GM12878 (cell line): ENCODE measurements around the gene SYNDIG1.

Experiments used
- CBFB ChIP-seq: IDR thresholded peaks from 2 replicates; pipeline ENCODE4 v1.6.1; 2016; ENCODE audit warnings: antibody characterized with exemption, low read depth
- CBX5 ChIP-seq: sonication (generic); IDR thresholded peaks from 2 replicates; pipeline ENCODE4 v1.6.1; 2016; ENCODE audit warnings: low read depth, moderate library complexity, mild to moderate bottlenecking, inconsistent platforms
- EGR1 ChIP-seq, 2 experiments: IDR thresholded peaks; 1 replicate in 1 of 2; 2 replicates in 1 of 2; pipeline ENCODE4 v1.6.1; 2011 to 2012; ENCODE audit warnings: low read depth in 2 of 2, low read length in 2 of 2, borderline replicate concordance in 1 of 2, mild to moderate bottlenecking in 1 of 2, moderate library complexity in 1 of 2
- EP300 ChIP-seq, 2 experiments: fragments of 150-350 bp in 1 of 2; IDR thresholded peaks; 2 replicates each; pipeline ENCODE4 v1.6.1; 2011 to 2012; ENCODE audit warnings: low read depth in 2 of 2, low read length in 2 of 2, borderline replicate concordance in 1 of 2, improper control_type of control experiment in 1 of 2, inconsistent platforms in 1 of 2; ENCODE audit not compliant: control insufficient read depth in 1 of 2
- HDAC2 ChIP-seq: fragments of 200-600 bp; sonication (generic); IDR thresholded peaks from 2 replicates; pipeline ENCODE4 v1.6.1; 2017
- RAD51 ChIP-seq: fragments of 450-650 bp; IDR thresholded peaks from 2 replicates; pipeline ENCODE4 v1.6.1; 2016; ENCODE audit warnings: moderate library complexity, mild to moderate bottlenecking, inconsistent platforms
- SIN3A ChIP-seq: IDR thresholded peaks from 2 replicates; pipeline ENCODE4 v1.6.1; 2012; ENCODE audit warnings: low read depth, low read length, improper control_type of control experiment
- SP1 ChIP-seq: IDR thresholded peaks from one replicate; pipeline ENCODE4 v1.6.1; 2011; ENCODE audit warnings: low read depth, low read length
- SPI1 ChIP-seq: IDR thresholded peaks from 2 replicates; pipeline ENCODE4 v1.6.1; 2011; ENCODE audit warnings: low read depth, mild to moderate bottlenecking, low read length, moderate library complexity, borderline replicate concordance; ENCODE audit not compliant: insufficient read depth
- ZBTB11 ChIP-seq: fragments of 450-650 bp; formaldehyde crosslinking; IDR thresholded peaks from 2 replicates; pipeline ENCODE4 v1.5.0; 2022; ENCODE audit warnings: mild to moderate bottlenecking, missing genetic modification characterization
- ZNF24 ChIP-seq: fragments of 450-650 bp; IDR thresholded peaks from 2 replicates; pipeline ENCODE4 v1.6.1; 2017; ENCODE audit warnings: antibody characterized with exemption, mild to moderate bottlenecking
- TF ChIP-seq, protein P1 (sequence below), 3 experiments: IDR thresholded peaks in 2 of 3; conservative IDR thresholded peaks in 1 of 3; 2 replicates each; pipeline ENCODE4 v1.5.1; 2011; ENCODE audit warnings: low read depth in 3 of 3, low read length in 3 of 3, mild to moderate bottlenecking in 3 of 3, control low read depth in 2 of 3, moderate library complexity in 2 of 3, inconsistent platforms in 1 of 3, mixed read lengths in 1 of 3; ENCODE audit not compliant: control insufficient read depth in 2 of 3, insufficient read depth in 1 of 3; ENCODE audit errors: extremely low read depth in 1 of 3
- TF ChIP-seq, protein P2 (sequence below): IDR thresholded peaks from 2 replicates; pipeline ENCODE4 v1.6.1; 2012; ENCODE audit warnings: mild to moderate bottlenecking, low read depth, low read length

GRCh38 chr20:24573557-24573956 lies 104.1 kb downstream of the SYNDIG1 start:
- TF ChIP-seq EP300 (IDR thresholded peaks at IDR 0.05; ENCODE audit: borderline replicate concordance in 1 of 2, control insufficient read depth in 1 of 2, low read depth in 2 of 2, low read length in 2 of 2): no peak
- TF ChIP-seq, protein P1, sequence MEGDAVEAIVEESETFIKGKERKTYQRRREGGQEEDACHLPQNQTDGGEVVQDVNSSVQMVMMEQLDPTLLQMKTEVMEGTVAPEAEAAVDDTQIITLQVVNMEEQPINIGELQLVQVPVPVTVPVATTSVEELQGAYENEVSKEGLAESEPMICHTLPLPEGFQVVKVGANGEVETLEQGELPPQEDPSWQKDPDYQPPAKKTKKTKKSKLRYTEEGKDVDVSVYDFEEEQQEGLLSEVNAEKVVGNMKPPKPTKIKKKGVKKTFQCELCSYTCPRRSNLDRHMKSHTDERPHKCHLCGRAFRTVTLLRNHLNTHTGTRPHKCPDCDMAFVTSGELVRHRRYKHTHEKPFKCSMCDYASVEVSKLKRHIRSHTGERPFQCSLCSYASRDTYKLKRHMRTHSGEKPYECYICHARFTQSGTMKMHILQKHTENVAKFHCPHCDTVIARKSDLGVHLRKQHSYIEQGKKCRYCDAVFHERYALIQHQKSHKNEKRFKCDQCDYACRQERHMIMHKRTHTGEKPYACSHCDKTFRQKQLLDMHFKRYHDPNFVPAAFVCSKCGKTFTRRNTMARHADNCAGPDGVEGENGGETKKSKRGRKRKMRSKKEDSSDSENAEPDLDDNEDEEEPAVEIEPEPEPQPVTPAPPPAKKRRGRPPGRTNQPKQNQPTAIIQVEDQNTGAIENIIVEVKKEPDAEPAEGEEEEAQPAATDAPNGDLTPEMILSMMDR (IDR thresholded peaks at IDR 0.05 in 2 of 3, conservative IDR thresholded peaks at IDR 0.05 in 1 of 3; ENCODE audit: control insufficient read depth in 2 of 3, extremely low read depth in 1 of 3, insufficient read depth in 1 of 3, low read depth in 3 of 3, low read length in 3 of 3): no peak
- no peak for TF ChIP-seq EGR1 (IDR thresholded peaks at IDR 0.05; ENCODE audit: borderline replicate concordance in 1 of 2, low read depth in 2 of 2, low read length in 2 of 2)
- TF ChIP-seq SPI1: no peak
- TF ChIP-seq RAD51: no peak
- no peak for TF ChIP-seq CBFB
- TF ChIP-seq SIN3A: no peak
- TF ChIP-seq ZBTB11 (CRISPR knock-in tag): no peak
- TF ChIP-seq SP1: no peak
- TF ChIP-seq, protein P2, sequence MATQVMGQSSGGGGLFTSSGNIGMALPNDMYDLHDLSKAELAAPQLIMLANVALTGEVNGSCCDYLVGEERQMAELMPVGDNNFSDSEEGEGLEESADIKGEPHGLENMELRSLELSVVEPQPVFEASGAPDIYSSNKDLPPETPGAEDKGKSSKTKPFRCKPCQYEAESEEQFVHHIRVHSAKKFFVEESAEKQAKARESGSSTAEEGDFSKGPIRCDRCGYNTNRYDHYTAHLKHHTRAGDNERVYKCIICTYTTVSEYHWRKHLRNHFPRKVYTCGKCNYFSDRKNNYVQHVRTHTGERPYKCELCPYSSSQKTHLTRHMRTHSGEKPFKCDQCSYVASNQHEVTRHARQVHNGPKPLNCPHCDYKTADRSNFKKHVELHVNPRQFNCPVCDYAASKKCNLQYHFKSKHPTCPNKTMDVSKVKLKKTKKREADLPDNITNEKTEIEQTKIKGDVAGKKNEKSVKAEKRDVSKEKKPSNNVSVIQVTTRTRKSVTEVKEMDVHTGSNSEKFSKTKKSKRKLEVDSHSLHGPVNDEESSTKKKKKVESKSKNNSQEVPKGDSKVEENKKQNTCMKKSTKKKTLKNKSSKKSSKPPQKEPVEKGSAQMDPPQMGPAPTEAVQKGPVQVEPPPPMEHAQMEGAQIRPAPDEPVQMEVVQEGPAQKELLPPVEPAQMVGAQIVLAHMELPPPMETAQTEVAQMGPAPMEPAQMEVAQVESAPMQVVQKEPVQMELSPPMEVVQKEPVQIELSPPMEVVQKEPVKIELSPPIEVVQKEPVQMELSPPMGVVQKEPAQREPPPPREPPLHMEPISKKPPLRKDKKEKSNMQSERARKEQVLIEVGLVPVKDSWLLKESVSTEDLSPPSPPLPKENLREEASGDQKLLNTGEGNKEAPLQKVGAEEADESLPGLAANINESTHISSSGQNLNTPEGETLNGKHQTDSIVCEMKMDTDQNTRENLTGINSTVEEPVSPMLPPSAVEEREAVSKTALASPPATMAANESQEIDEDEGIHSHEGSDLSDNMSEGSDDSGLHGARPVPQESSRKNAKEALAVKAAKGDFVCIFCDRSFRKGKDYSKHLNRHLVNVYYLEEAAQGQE: no peak
- no peak for TF ChIP-seq HDAC2
- TF ChIP-seq CBX5: no peak
- TF ChIP-seq ZNF24: no peak
